ENCODE measurements around the gene OSBP2.

GRCh38 chr22:30882974-30883533, 188.4 kb downstream of the OSBP2 start:
- TF ChIP-seq CTCF (IDR thresholded peaks at IDR 0.05) = no peak
- no peak for TF ChIP-seq POLR2A (IDR thresholded peaks at IDR 0.05)
